Osteoblast (primary cell): ENCODE measurements around the gene MRPS34. TPM values are rescaled to one million over a fixed set of nuclear protein-coding genes. Genes with fewer than 3 reads are reported as not detected.

Source experiments
- DNase-seq: peaks from one replicate; pipeline ENCODE4 v3.0.0; 2011; ENCODE audit warnings: low spot score, mixed read lengths; ENCODE audit not compliant: insufficient read length; ENCODE audit errors: missing footprints
- H2AFZ ChIP-seq: 2 replicates; pipeline ENCODE4 v1.6.0; 2011; ENCODE audit warnings: mild to moderate bottlenecking, low read length
- H3K27ac ChIP-seq: 2 replicates; pipeline ENCODE4 v1.5.1; 2011; ENCODE audit warnings: mild to moderate bottlenecking, low read depth, low read length, moderate library complexity
- H3K27me3 ChIP-seq: 2 replicates; pipeline ENCODE4 v1.6.0; 2012; ENCODE audit warnings: mild to moderate bottlenecking, control low read depth, inconsistent platforms, low read length, moderate library complexity; ENCODE audit not compliant: insufficient read depth
- H3K36me3 ChIP-seq: 2 replicates; pipeline ENCODE4 v1.5.1; 2011; ENCODE audit warnings: mild to moderate bottlenecking, low read length, control low read depth, moderate library complexity; ENCODE audit not compliant: insufficient read depth
- H3K4me1 ChIP-seq: 2 replicates; pipeline ENCODE4 v1.5.1; 2011; ENCODE audit warnings: mild to moderate bottlenecking, low read length, control low read depth, moderate library complexity; ENCODE audit not compliant: insufficient read depth
- H3K4me2 ChIP-seq: 2 replicates; pipeline ENCODE4 v1.6.0; 2011; ENCODE audit warnings: mild to moderate bottlenecking, low read length; ENCODE audit not compliant: insufficient read depth
- H3K4me3 ChIP-seq: fragments of 200-600 bp; sonication (generic); 3 replicates; pipeline ENCODE4 v1.5.1; 2012; ENCODE audit warnings: mild to moderate bottlenecking, low read length, inconsistent platforms; ENCODE audit not compliant: insufficient read depth
- H3K79me2 ChIP-seq: 2 replicates; pipeline ENCODE4 v1.6.0; 2012; ENCODE audit warnings: mild to moderate bottlenecking, low read length, control low read depth, inconsistent platforms; ENCODE audit not compliant: insufficient read depth
- H3K9me3 ChIP-seq: 2 replicates; pipeline ENCODE4 v1.5.1; 2011; ENCODE audit warnings: low read depth, low read length, control low read depth
- H4K20me1 ChIP-seq: 2 replicates; pipeline ENCODE4 v1.6.0; 2012; ENCODE audit warnings: mild to moderate bottlenecking, low read length, control low read depth; ENCODE audit not compliant: insufficient read depth
- CTCF ChIP-seq: IDR thresholded peaks from 2 replicates; pipeline ENCODE4 v1.5.1; 2011; ENCODE audit warnings: mild to moderate bottlenecking, low read depth, low read length, moderate library complexity; ENCODE audit errors: extremely low read depth
- total RNA-seq: library from RNA; depleted of rRNA; stranded (reverse); fragments of >200 nt; gene quantifications from 2 replicates; pipeline ENCODE4 v1.2.3, GENCODE V29; 2012

The MRPS34 gene
- total RNA-seq, 1 donor: 40.5 TPM

- no peaks in the 10 kb centered on the region for H3K9me3 ChIP-seq
- H3K79me2 ChIP-seq: no peaks in the 10 kb centered on the region
- no peak overlapping the region for H3K4me3 ChIP-seq
- H3K36me3 ChIP-seq: no peaks in the 10 kb centered on the region
- peak; percentile 81 for DNase-seq
- H2AFZ ChIP-seq: no peak overlapping the region
- no peak overlapping the region for H3K27ac ChIP-seq
- no peaks in the 10 kb centered on the region for H3K4me1 ChIP-seq
- no peaks in the 10 kb centered on the region for H3K27me3 ChIP-seq
- H4K20me1 ChIP-seq: no peaks in the 10 kb centered on the region
- no peak for TF ChIP-seq CTCF
- H3K4me2 ChIP-seq: no peak overlapping the region
These were observed 22.2 kb upstream of the MRPS34 start for GRCh38 chr16:1794908-1795666.

- Histone ChIP-seq H3K4me2 (no peak overlapping the region), H4K20me1 (no peaks in the 10 kb centered on the region), H3K36me3 (no peaks in the 10 kb centered on the region), H2AFZ (no peak overlapping the region), H3K27ac (no peak overlapping the region), H3K9me3 (no peaks in the 10 kb centered on the region), H3K79me2 (no peaks in the 10 kb centered on the region), H3K4me1 (no peaks in the 10 kb centered on the region), H3K4me3 (no peak overlapping the region), H3K27me3 (no peaks in the 10 kb centered on the region)
- peak; percentile 92 for DNase-seq
- TF ChIP-seq CTCF: no peak
These were observed 21.4 kb upstream of the MRPS34 start for GRCh38 chr16:1794221-1794871.

- no peaks in the 10 kb centered on the region for H3K9me3 ChIP-seq
- no peak within 1 kb of the TSS for H2AFZ ChIP-seq
- H3K36me3 ChIP-seq: no peaks in the 10 kb centered on the region
- H3K4me1 ChIP-seq: no peaks in the 10 kb centered on the region
- no peak within 1 kb of the TSS for H3K4me2 ChIP-seq
- no peak for TF ChIP-seq CTCF
- peak; percentile 85 for DNase-seq
- no peak within 1 kb of the TSS for H3K27ac ChIP-seq
- no peaks in the 10 kb centered on the region for H4K20me1 ChIP-seq
- H3K27me3 ChIP-seq: no peaks in the 10 kb centered on the region
- H3K4me3 ChIP-seq: no peak within 1 kb of the TSS
- H3K79me2 ChIP-seq: no peaks in the 10 kb centered on the region
These were observed 20.8 kb upstream of the MRPS34 start, which contains the start of gene IGFALS for GRCh38 chr16:1793578-1794220. Gene IGFALS, minus strand, starts transcription at chr16:1793705. Its CDS starts 53 bp downstream, at chr16:1793652.
